Measurements from ENCODE around the gene MZT1.
"Not testable (repeated sequence)": the region's sequence is repeated elsewhere in the genome, so short reads cannot be mapped to it uniquely, and the experiment has no call there.

The MZT1 gene

GRCh38 chr13:72727417-72728289 lies at the start of gene MZT1, which contains the start of gene BORA:
Gene MZT1, minus strand, starts transcription at chr13:72727629. Its CDS starts 27 bp downstream, at chr13:72727602.
Gene BORA, plus strand, starts transcription at chr13:72727923. Its CDS starts 1,018 bp downstream, at chr13:72728941.
- Mint-ChIP-seq H3K36me3 (ENCODE audit: low read depth) (peaks cover 54% of the 10 kb centered on the region), H3K4me3 (peak within 1 kb of the TSS; percentile 96), H3K4me1 (ENCODE audit: low read depth) (peaks cover 46% of the 10 kb centered on the region), H3K27ac (peak within 1 kb of the TSS; percentile 94), H3K27me3 (ENCODE audit: low read depth) (no peaks in the 10 kb centered on the region), H3K9me3 (no peaks in the 10 kb centered on the region)
- peak; percentile 98 for DNase-seq (ENCODE audit: low spot score)

GRCh38 chr13:72774019-72774418 lies 46.6 kb upstream of the MZT1 start:
- Mint-ChIP-seq H3K9me3 (no peaks in the 10 kb centered on the region), H3K27me3 (ENCODE audit: low read depth) (no peaks in the 10 kb centered on the region), H3K4me3 (no peak overlapping the region), H3K36me3 (ENCODE audit: low read depth) (peaks cover 58% of the 10 kb centered on the region), H3K4me1 (ENCODE audit: low read depth) (peaks cover 11% of the 10 kb centered on the region), H3K27ac (no peak overlapping the region)
- no peak for DNase-seq (ENCODE audit: low spot score)

- no peak for DNase-seq (ENCODE audit: low spot score)
- H3K36me3 Mint-ChIP-seq (ENCODE audit: low read depth), result peaks cover 75% of the 10 kb centered on the region
- H3K27me3 Mint-ChIP-seq (ENCODE audit: low read depth), result no peaks in the 10 kb centered on the region
- H3K27ac Mint-ChIP-seq, result no peak overlapping the region
- no peaks in the 10 kb centered on the region for H3K4me1 Mint-ChIP-seq (ENCODE audit: low read depth)
- no peak overlapping the region for H3K4me3 Mint-ChIP-seq
- no peaks in the 10 kb centered on the region for H3K9me3 Mint-ChIP-seq
These were observed 36.0 kb upstream of the MZT1 start for GRCh38 chr13:72763411-72763810.

GRCh38 chr13:72760189-72760588 lies 32.8 kb upstream of the MZT1 start:
- no peak overlapping the region for H3K27ac Mint-ChIP-seq
- no peak overlapping the region for H3K4me3 Mint-ChIP-seq

GRCh38 chr13:72757792-72758535 lies 30.5 kb upstream of the MZT1 start:
- H3K36me3 Mint-ChIP-seq (ENCODE audit: low read depth), result peaks cover 60% of the 10 kb centered on the region

More at GRCh38 chr13:72760189-72760588, 32.8 kb upstream of the MZT1 start:
- Mint-ChIP-seq H3K36me3 (ENCODE audit: low read depth) (peaks cover 63% of the 10 kb centered on the region), H3K4me1 (ENCODE audit: low read depth) (no peaks in the 10 kb centered on the region), H3K9me3 (no peaks in the 10 kb centered on the region), H3K27me3 (ENCODE audit: low read depth) (no peaks in the 10 kb centered on the region)
- DNase-seq (ENCODE audit: low spot score), result no peak

GRCh38 chr13:72754111-72754510 lies 26.7 kb upstream of the MZT1 start:
- H3K36me3 Mint-ChIP-seq (ENCODE audit: low read depth), result peaks cover 64% of the 10 kb centered on the region
- H3K4me3 Mint-ChIP-seq, result no peak overlapping the region
- H3K27me3 Mint-ChIP-seq (ENCODE audit: low read depth), result no peaks in the 10 kb centered on the region
- peaks cover 9% of the 10 kb centered on the region for H3K4me1 Mint-ChIP-seq (ENCODE audit: low read depth)
- H3K27ac Mint-ChIP-seq, result no peak overlapping the region
- no peaks in the 10 kb centered on the region for H3K9me3 Mint-ChIP-seq
- no peak for DNase-seq (ENCODE audit: low spot score)

More at GRCh38 chr13:72757792-72758535, 30.5 kb upstream of the MZT1 start:
- Mint-ChIP-seq H3K9me3 (no peaks in the 10 kb centered on the region), H3K4me1 (ENCODE audit: low read depth) (no peaks in the 10 kb centered on the region), H3K27ac (no peak overlapping the region), H3K4me3 (no peak overlapping the region), H3K27me3 (ENCODE audit: low read depth) (no peaks in the 10 kb centered on the region)
- DNase-seq (ENCODE audit: low spot score), result no peak

GRCh38 chr13:72751220-72751619 lies 23.8 kb upstream of the MZT1 start:
- H3K27me3 Mint-ChIP-seq (ENCODE audit: low read depth), result no peaks in the 10 kb centered on the region
- H3K27ac Mint-ChIP-seq, result no peak overlapping the region
- H3K36me3 Mint-ChIP-seq (ENCODE audit: low read depth), result peaks cover 74% of the 10 kb centered on the region
- H3K4me3 Mint-ChIP-seq, result no peak overlapping the region
- no peaks in the 10 kb centered on the region for H3K9me3 Mint-ChIP-seq
- no peak for DNase-seq (ENCODE audit: low spot score)
- H3K4me1 Mint-ChIP-seq (ENCODE audit: low read depth), result peaks cover 12% of the 10 kb centered on the region

- H3K27ac Mint-ChIP-seq, result no peak overlapping the region
These were observed 17.8 kb upstream of the MZT1 start for GRCh38 chr13:72745260-72745659.

GRCh38 chr13:72740015-72740414 lies 12.6 kb upstream of the MZT1 start:
- Mint-ChIP-seq H3K27me3 (ENCODE audit: low read depth) (no peaks in the 10 kb centered on the region), H3K4me3 (no peak overlapping the region), H3K9me3 (no peaks in the 10 kb centered on the region), H3K27ac (no peak overlapping the region), H3K36me3 (ENCODE audit: low read depth) (peaks cover 63% of the 10 kb centered on the region), H3K4me1 (ENCODE audit: low read depth) (peaks cover 34% of the 10 kb centered on the region)
- no peak for DNase-seq (ENCODE audit: low spot score)

More at GRCh38 chr13:72745260-72745659, 17.8 kb upstream of the MZT1 start:
- Mint-ChIP-seq H3K4me1 (ENCODE audit: low read depth) (peaks cover 17% of the 10 kb centered on the region), H3K27me3 (ENCODE audit: low read depth) (no peaks in the 10 kb centered on the region), H3K9me3 (no peaks in the 10 kb centered on the region), H3K36me3 (ENCODE audit: low read depth) (peaks cover 61% of the 10 kb centered on the region), H3K4me3 (no peak overlapping the region)
- DNase-seq (ENCODE audit: low spot score), result no peak

- H3K9me3 Mint-ChIP-seq, result peaks cover 5% of the 10 kb centered on the region
- peaks cover 44% of the 10 kb centered on the region for H3K4me1 Mint-ChIP-seq (ENCODE audit: low read depth)
- H3K36me3 Mint-ChIP-seq (ENCODE audit: low read depth), result peaks cover 66% of the 10 kb centered on the region
- DNase-seq (ENCODE audit: low spot score), result no peak
- H3K27me3 Mint-ChIP-seq (ENCODE audit: low read depth), result no peaks in the 10 kb centered on the region
- H3K4me3 Mint-ChIP-seq, result no peak overlapping the region
- H3K27ac Mint-ChIP-seq, result no peak overlapping the region
These were observed 9.6 kb upstream of the MZT1 start for GRCh38 chr13:72737033-72737432.

GRCh38 chr13:72728290-72728605 lies 819 bp upstream of the MZT1 start:
- Mint-ChIP-seq H3K4me3 (peak overlapping the region; percentile 96), H3K9me3 (peaks cover under 1% of the 10 kb centered on the region), H3K4me1 (ENCODE audit: low read depth) (peaks cover 43% of the 10 kb centered on the region), H3K36me3 (ENCODE audit: low read depth) (peaks cover 53% of the 10 kb centered on the region), H3K27ac (peak overlapping the region; percentile 94), H3K27me3 (ENCODE audit: low read depth) (no peaks in the 10 kb centered on the region)
- no peak for DNase-seq (ENCODE audit: low spot score)

- peak; percentile 54 for DNase-seq (ENCODE audit: low spot score)
- H3K27me3 Mint-ChIP-seq (ENCODE audit: low read depth), result no peaks in the 10 kb centered on the region
- peaks cover 53% of the 10 kb centered on the region for H3K36me3 Mint-ChIP-seq (ENCODE audit: low read depth)
- peak overlapping the region; percentile 94 for H3K27ac Mint-ChIP-seq
- no peaks in the 10 kb centered on the region for H3K9me3 Mint-ChIP-seq
- H3K4me1 Mint-ChIP-seq (ENCODE audit: low read depth), result peaks cover 50% of the 10 kb centered on the region
- H3K4me3 Mint-ChIP-seq, result peak overlapping the region; percentile 96
These were observed 558 bp downstream of the MZT1 start for GRCh38 chr13:72726726-72727416.

GRCh38 chr13:72726185-72726584 lies 1.2 kb downstream of the MZT1 start:
- Mint-ChIP-seq H3K4me1 (ENCODE audit: low read depth) (peaks cover 48% of the 10 kb centered on the region), H3K27ac (peak overlapping the region; percentile 94), H3K36me3 (ENCODE audit: low read depth) (peaks cover 53% of the 10 kb centered on the region), H3K4me3 (peak overlapping the region; percentile 96)
- not testable (repeated sequence) for H3K27me3 Mint-ChIP-seq (ENCODE audit: low read depth); DNase-seq (ENCODE audit: low spot score); H3K9me3 Mint-ChIP-seq

GRCh38 chr13:72716776-72717175 lies 10.7 kb downstream of the MZT1 start:
- H3K4me1 Mint-ChIP-seq (ENCODE audit: low read depth), result peaks cover 10% of the 10 kb centered on the region
- peaks cover 12% of the 10 kb centered on the region for H3K9me3 Mint-ChIP-seq
- DNase-seq (ENCODE audit: low spot score), result no peak
- H3K27ac Mint-ChIP-seq, result no peak overlapping the region
- H3K27me3 Mint-ChIP-seq (ENCODE audit: low read depth), result no peaks in the 10 kb centered on the region
- H3K36me3 Mint-ChIP-seq (ENCODE audit: low read depth), result peaks cover 79% of the 10 kb centered on the region
- H3K4me3 Mint-ChIP-seq, result no peak overlapping the region
